NK-92 (cell line): ENCODE results near the gene HTR1D.

Experiments used
- DNase-seq: peaks from one replicate; lab custom pipeline; 2025; ENCODE audit not compliant: unreplicated experiment; lab: John Stamatoyannopoulos, UW

HTR1D gene

GRCh38 chr1:23152966-23153684 lies 64.2 kb downstream of the HTR1D start:
- no peak for DNase-seq

DNA sequence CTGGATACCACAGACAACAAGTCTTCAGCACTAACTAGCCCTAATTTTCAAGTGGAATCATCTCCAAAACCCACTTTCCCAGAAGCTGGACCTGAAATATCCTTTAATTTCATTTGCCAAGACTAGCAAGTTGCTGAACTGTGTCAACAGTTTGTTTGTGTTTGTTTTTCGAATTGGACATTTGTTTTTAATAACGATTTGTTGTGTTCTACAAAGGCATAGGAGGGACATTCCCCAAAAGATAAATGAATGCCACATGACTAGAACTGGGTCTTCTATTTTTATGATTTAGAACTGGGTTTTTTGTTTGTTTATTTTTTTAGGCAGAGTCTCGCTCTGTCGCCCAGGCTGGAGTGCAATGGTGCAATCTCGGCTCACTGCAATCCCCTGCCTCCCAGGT lies 66.6 kb downstream of the HTR1D start:
- no peak for DNase-seq

DNA sequence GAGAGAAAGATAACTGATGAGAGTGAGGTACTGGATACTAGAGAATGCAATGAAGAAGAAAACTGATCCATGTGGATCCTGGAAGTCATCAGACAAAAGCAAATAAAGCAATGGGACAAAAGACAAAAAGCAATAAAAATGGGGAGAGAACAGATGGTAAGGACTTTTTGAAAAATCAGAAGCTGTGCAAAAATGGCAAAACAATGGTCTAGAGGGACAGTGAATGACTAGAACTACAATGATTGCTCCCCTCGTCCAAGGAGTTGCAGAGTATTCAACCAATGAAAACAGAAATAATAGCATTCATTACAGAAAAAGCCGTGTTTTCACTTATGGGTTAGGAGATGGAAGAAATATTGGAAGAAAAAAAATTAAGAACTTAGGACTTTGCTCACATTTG lies 67.2 kb downstream of the HTR1D start:
- no peak for DNase-seq

DNA sequence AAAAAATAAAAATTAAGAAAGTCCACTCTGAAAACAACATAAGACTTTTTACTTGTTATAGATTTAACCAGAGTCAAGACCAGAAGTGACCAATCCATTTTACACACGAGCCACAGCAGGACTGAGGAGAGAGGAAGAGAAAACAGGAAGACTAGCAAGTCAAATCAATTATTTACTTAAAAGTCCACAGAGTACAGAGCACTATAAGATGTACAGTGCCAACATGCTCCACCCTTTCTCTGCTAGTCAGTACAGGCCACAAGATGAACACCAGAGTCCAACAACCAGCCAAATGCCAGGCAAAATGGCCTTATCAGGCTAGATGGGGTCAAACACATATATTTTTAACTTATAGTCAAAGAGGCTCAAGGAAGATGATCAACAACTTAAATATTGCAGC lies 68.2 kb downstream of the HTR1D start:
- no peak for DNase-seq

- DNase-seq: no peak
Observed at GRCh38 chr1:23148084-23148483, 69.2 kb downstream of the HTR1D start.
